ENCODE data around the gene ARPC5L. TPM values are rescaled to one million over a fixed set of nuclear protein-coding genes. Genes with fewer than 3 reads are reported as not detected.

Gene ARPC5L
- total and polyA plus RNA-seq, 2 of the 13 experiments (the other 11 are each of a cell fraction or from before 2014, with no cell fraction given): 29.9 to 33.8 TPM

- peak; percentile 25; the same call in 1 of the 2 replicates for TF ChIP-seq ZNF230 (CRISPR knock-in tag; IDR thresholded peaks at IDR 0.05)
- TF ChIP-seq ATF5 (CRISPR knock-in tag; IDR thresholded peaks at IDR 0.05; ENCODE audit: low read depth): no peak
- TF ChIP-seq ZNF101 (CRISPR knock-in tag; IDR thresholded peaks at IDR 0.05; ENCODE audit: borderline replicate concordance, low read depth): 0 out of 2 replicates have a peak, but pooled peaks have one; percentile 36
- TF ChIP-seq KLF6 (CRISPR knock-in tag; IDR thresholded peaks at IDR 0.05): peak; percentile 69; the same call in 1 of the 2 replicates
- TF ChIP-seq TAF1 (CRISPR knock-in tag; IDR thresholded peaks at IDR 0.05): peak; percentile 100
- TF ChIP-seq BRCA1 (CRISPR knock-in tag; IDR thresholded peaks at IDR 0.05): peak; percentile 81; the same call in 1 of the 2 replicates
- TF ChIP-seq CREBL2 (CRISPR knock-in tag; IDR thresholded peaks at IDR 0.05; ENCODE audit: borderline replicate concordance): peak; percentile 80; the same call in 1 of the 2 replicates
- peak; percentile 70; the same call in 1 of the 2 replicates for TF ChIP-seq ESRRA (CRISPR knock-in tag; IDR thresholded peaks at IDR 0.05; ENCODE audit: low read depth)
- TF ChIP-seq NKX3-1 (CRISPR knock-in tag; IDR thresholded peaks at IDR 0.05): peak; percentile 90; the same call in 1 of the 2 replicates
- peak; percentile 88 for TF ChIP-seq THAP9 (CRISPR knock-in tag; IDR thresholded peaks at IDR 0.05; ENCODE audit: borderline replicate concordance)
- TF ChIP-seq BCL6 (CRISPR knock-in tag; IDR thresholded peaks at IDR 0.05): no peak
- no peak for TF ChIP-seq GLMP (CRISPR knock-in tag; IDR thresholded peaks at IDR 0.05; ENCODE audit: borderline replicate concordance)
- peak; percentile 76; the same call in 1 of the 2 replicates for TF ChIP-seq ZBTB2 (CRISPR knock-in tag; IDR thresholded peaks at IDR 0.05; ENCODE audit: low read depth)
- TF ChIP-seq ZNF317 (CRISPR knock-in tag; IDR thresholded peaks at IDR 0.05): peak; percentile 57; the same call in 1 of the 2 replicates
- TF ChIP-seq ZNF616 (CRISPR knock-in tag; IDR thresholded peaks at IDR 0.05; ENCODE audit: low read depth): 0 out of 2 replicates have a peak, but pooled peaks have one; percentile 23
- no peak for TF ChIP-seq GATAD2A (CRISPR knock-in tag; IDR thresholded peaks at IDR 0.05)
- no peak for TF ChIP-seq DZIP1 (CRISPR knock-in tag; IDR thresholded peaks at IDR 0.05)
- TF ChIP-seq HDAC6 (IDR thresholded peaks at IDR 0.05; ENCODE audit: low read depth, low read length): no peak
- peak; percentile 53; the same call in 1 of the 2 replicates for TF ChIP-seq ZNF180 (CRISPR knock-in tag; IDR thresholded peaks at IDR 0.05; ENCODE audit: borderline replicate concordance, low read depth)
Measured at GRCh38 chr9:124861342-124862229, at the start of gene ARPC5L, which contains the start of gene RPL35 (continued).
